ENCODE results near the gene SRCIN1. TPM values are rescaled to one million over a fixed set of nuclear protein-coding genes. Genes with fewer than 3 reads are reported as not detected.

SRCIN1 gene
- total RNA-seq, 1 donor from 2014 or later: 0.05 TPM

DNA sequence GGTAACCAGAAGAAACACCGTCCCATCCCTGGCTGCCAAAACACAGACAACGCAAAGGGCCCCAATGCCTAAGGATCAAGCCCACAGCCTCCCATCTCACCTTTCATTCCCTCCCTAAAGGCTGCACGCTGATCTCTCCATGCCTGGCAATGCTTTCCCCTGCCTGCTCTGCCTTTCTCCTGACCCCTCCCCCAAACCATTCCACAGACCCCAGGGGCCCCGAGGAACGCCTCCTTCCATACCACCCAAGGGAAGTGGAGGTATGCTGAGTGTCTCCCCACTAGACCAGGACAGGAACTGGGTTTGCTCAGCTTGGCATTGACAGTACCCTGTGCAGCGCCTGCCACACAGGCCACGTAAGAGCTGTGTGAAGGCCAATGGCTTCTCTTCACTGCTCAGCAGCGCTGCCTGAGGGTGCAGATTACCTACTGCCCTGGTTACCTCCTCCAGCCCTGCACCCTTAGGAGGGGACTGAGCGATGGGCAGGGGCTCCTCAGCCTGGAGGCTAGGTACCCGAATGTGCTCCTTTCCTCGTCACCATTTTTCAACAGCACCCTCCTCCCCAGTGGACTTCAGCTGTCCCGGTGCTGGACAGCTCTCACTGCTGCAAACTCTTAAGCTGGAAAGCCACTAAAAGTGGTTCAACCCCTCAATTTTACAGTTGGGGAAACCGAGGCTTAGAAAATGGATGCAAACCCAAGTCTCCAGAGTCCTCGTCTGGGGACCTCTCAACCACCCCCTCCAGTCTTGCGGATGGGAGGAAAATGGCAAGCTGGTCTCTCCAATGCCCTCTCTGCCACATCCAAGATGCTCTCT is 45.0 kb downstream of the SRCIN1 start:
- Mint-ChIP-seq H3K27me3 (ENCODE audit: unreplicated experiment) (peaks cover 59% of the 10 kb centered on the region), H3K36me3 (ENCODE audit: unreplicated experiment) (no peaks in the 10 kb centered on the region), H3K27ac (ENCODE audit: unreplicated experiment) (no peak overlapping the region), H3K4me1 (ENCODE audit: unreplicated experiment) (peaks cover 14% of the 10 kb centered on the region), H3K4me3 (ENCODE audit: unreplicated experiment) (no peak overlapping the region), H3K9me3 (ENCODE audit: unreplicated experiment) (no peaks in the 10 kb centered on the region)
- TF ChIP-seq, protein P1, sequence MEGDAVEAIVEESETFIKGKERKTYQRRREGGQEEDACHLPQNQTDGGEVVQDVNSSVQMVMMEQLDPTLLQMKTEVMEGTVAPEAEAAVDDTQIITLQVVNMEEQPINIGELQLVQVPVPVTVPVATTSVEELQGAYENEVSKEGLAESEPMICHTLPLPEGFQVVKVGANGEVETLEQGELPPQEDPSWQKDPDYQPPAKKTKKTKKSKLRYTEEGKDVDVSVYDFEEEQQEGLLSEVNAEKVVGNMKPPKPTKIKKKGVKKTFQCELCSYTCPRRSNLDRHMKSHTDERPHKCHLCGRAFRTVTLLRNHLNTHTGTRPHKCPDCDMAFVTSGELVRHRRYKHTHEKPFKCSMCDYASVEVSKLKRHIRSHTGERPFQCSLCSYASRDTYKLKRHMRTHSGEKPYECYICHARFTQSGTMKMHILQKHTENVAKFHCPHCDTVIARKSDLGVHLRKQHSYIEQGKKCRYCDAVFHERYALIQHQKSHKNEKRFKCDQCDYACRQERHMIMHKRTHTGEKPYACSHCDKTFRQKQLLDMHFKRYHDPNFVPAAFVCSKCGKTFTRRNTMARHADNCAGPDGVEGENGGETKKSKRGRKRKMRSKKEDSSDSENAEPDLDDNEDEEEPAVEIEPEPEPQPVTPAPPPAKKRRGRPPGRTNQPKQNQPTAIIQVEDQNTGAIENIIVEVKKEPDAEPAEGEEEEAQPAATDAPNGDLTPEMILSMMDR (IDR thresholded peaks at IDR 0.05): no peak
- no peak for DNase-seq (ENCODE audit: extremely low spot score, unreplicated experiment)

DNA sequence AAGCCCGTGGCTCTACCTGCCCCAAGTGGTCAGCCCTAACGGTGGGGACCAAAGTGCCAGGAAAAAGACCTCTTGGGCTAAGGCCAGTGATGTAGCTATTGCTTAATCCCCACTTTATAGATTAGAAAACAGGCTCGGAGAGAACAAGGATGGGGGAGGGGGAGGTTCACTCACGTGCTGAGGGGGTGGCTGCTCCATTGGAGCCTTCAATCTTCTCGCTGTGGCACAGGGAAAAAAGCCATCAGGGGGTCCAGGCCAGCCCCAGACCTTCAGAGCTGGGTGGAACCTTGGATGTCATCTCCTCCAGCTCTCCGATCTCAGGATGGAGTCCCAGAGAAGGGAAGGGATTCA is 45.9 kb downstream of the SRCIN1 start:
- peaks cover 58% of the 10 kb centered on the region for H3K27me3 Mint-ChIP-seq (ENCODE audit: unreplicated experiment)
- H3K9me3 Mint-ChIP-seq (ENCODE audit: unreplicated experiment): no peaks in the 10 kb centered on the region
- no peak for DNase-seq (ENCODE audit: extremely low spot score, unreplicated experiment)
- TF ChIP-seq, protein P1 (IDR thresholded peaks at IDR 0.05): no peak
- no peaks in the 10 kb centered on the region for H3K36me3 Mint-ChIP-seq (ENCODE audit: unreplicated experiment)
- H3K4me1 Mint-ChIP-seq (ENCODE audit: unreplicated experiment): peaks cover 14% of the 10 kb centered on the region
- no peak overlapping the region for H3K27ac Mint-ChIP-seq (ENCODE audit: unreplicated experiment)
- no peak overlapping the region for H3K4me3 Mint-ChIP-seq (ENCODE audit: unreplicated experiment)

DNA sequence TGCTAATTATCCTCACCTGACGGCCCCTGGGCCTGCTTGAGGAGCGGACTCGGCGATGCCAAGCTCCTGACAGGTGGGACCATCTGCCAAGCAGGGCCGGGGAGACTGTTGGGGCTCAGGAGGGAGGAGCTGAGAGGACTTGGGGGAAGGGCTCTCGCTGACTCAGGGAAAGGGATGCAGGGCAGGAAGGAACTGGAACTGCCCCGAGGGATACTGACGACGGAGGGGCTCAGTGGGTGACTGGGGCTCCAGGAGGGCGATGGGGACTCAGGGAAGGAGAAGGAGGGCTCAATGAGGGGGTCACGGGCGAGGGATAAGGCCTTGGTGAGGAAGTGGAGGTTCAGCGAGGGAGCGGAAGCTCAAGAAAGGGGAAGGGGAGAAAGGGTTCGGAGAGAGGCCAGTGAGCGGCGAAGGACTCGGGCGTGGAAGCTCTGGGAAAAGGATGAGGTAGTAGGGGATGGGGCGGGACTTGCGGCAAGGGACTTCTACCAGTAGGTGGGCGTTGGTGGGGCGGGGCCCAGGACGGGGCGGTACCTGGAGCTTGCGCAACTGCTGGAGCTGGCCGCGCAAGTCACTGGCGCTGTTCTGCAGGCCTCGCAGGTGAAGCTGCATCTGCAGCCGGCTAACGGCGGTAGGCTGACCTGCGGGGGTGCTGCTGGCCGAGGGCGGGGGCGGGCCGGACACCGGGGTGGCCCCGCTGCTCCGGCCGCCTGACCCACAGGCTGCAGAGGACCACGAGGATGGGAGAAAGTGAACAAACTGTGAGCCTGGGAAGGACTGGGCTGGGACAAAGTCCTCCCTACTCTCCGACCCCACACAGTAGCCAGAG is 46.5 kb downstream of the SRCIN1 start:
- Mint-ChIP-seq H3K4me1 (ENCODE audit: unreplicated experiment) (peaks cover 14% of the 10 kb centered on the region), H3K9me3 (ENCODE audit: unreplicated experiment) (no peaks in the 10 kb centered on the region), H3K27ac (ENCODE audit: unreplicated experiment) (no peak overlapping the region), H3K27me3 (ENCODE audit: unreplicated experiment) (peaks cover 59% of the 10 kb centered on the region), H3K4me3 (ENCODE audit: unreplicated experiment) (peak overlapping the region; percentile 75), H3K36me3 (ENCODE audit: unreplicated experiment) (no peaks in the 10 kb centered on the region)
- TF ChIP-seq, protein P1 (IDR thresholded peaks at IDR 0.05): no peak
- DNase-seq (ENCODE audit: extremely low spot score, unreplicated experiment): no peak

DNA sequence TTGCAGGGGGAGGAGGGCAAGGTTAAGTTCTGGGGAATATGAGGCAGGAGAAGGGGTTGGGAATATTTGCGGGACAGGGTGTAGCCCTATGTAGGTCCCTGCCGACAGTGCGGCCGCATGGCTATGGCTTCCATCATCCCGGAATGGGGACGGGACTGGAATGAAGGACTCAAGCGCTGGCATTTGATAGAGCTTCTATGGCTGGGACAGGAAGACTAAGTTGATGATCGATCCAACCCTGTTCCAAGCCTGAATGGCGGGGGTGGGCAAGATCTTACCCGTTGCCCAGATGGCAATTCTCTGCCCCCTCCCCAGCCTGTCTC is 47.1 kb downstream of the SRCIN1 start:
- H3K27me3 Mint-ChIP-seq (ENCODE audit: unreplicated experiment): peaks cover 53% of the 10 kb centered on the region
- no peaks in the 10 kb centered on the region for H3K36me3 Mint-ChIP-seq (ENCODE audit: unreplicated experiment)
- no peaks in the 10 kb centered on the region for H3K9me3 Mint-ChIP-seq (ENCODE audit: unreplicated experiment)
- H3K27ac Mint-ChIP-seq (ENCODE audit: unreplicated experiment): no peak overlapping the region
- TF ChIP-seq, protein P1 (IDR thresholded peaks at IDR 0.05): no peak
- no peak for DNase-seq (ENCODE audit: extremely low spot score, unreplicated experiment)
- H3K4me3 Mint-ChIP-seq (ENCODE audit: unreplicated experiment): peak overlapping the region; percentile 75
- peaks cover 14% of the 10 kb centered on the region for H3K4me1 Mint-ChIP-seq (ENCODE audit: unreplicated experiment)

All from osteocyte (in vitro differentiated cells).